ENCODE results near the gene ANKS1A. TPM values are rescaled to one million over a fixed set of nuclear protein-coding genes. Genes with fewer than 3 reads are reported as not detected.

The ANKS1A gene
- total RNA-seq, 2 donors from 2014 or later: 34.9 to 36.4 TPM

- WGBS, 2 experiments (ENCODE audit: insufficient coverage in 1 of 2, insufficient read length in 1 of 2): 90 to 100% methylated on average over 2 to 3 of the region's 3 CpGs
- Histone ChIP-seq H3K9ac (ENCODE audit: extremely low read depth, low read length, poor library complexity, severe bottlenecking) (no peak overlapping the region), H3K27me3 (ENCODE audit: control insufficient read depth, insufficient read depth, low read length, poor library complexity, severe bottlenecking) (no peaks in the 10 kb centered on the region), H3K4me3 (ENCODE audit: low read length) (no peak overlapping the region), H3K9me3 (ENCODE audit: control insufficient read depth, low read length) (no peaks in the 10 kb centered on the region), H3K36me3 (ENCODE audit: control insufficient read depth, insufficient read depth, low read length) (peaks cover 3% of the 10 kb centered on the region), H3K4me1 (ENCODE audit: control insufficient read depth, insufficient read depth, low read length) (no peaks in the 10 kb centered on the region), H3K27ac (ENCODE audit: low read depth, low read length) (no peak overlapping the region)
- TF ChIP-seq, protein P1, sequence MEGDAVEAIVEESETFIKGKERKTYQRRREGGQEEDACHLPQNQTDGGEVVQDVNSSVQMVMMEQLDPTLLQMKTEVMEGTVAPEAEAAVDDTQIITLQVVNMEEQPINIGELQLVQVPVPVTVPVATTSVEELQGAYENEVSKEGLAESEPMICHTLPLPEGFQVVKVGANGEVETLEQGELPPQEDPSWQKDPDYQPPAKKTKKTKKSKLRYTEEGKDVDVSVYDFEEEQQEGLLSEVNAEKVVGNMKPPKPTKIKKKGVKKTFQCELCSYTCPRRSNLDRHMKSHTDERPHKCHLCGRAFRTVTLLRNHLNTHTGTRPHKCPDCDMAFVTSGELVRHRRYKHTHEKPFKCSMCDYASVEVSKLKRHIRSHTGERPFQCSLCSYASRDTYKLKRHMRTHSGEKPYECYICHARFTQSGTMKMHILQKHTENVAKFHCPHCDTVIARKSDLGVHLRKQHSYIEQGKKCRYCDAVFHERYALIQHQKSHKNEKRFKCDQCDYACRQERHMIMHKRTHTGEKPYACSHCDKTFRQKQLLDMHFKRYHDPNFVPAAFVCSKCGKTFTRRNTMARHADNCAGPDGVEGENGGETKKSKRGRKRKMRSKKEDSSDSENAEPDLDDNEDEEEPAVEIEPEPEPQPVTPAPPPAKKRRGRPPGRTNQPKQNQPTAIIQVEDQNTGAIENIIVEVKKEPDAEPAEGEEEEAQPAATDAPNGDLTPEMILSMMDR (conservative IDR thresholded peaks at IDR 0.05): no peak
- Mint-ChIP-seq H3K9me3 (no peaks in the 10 kb centered on the region), H3K36me3 (ENCODE audit: low read depth) (peaks cover 4% of the 10 kb centered on the region), H3K27ac (no peak overlapping the region), H3K27me3 (ENCODE audit: insufficient read depth) (no peaks in the 10 kb centered on the region), H3K4me3 (no peak overlapping the region), H3K4me1 (peaks cover 12% of the 10 kb centered on the region)
- no peak for DNase-seq
These were observed 23.8 kb downstream of the ANKS1A start for GRCh38 chr6:34912715-34913464.

- Histone ChIP-seq H3K27ac (ENCODE audit: low read depth, low read length) (no peak overlapping the region), H3K36me3 (ENCODE audit: control insufficient read depth, insufficient read depth, low read length) (peaks cover 9% of the 10 kb centered on the region), H3K9me3 (ENCODE audit: control insufficient read depth, low read length) (no peaks in the 10 kb centered on the region), H3K9ac (ENCODE audit: extremely low read depth, low read length, poor library complexity, severe bottlenecking) (no peak overlapping the region), H3K4me3 (ENCODE audit: low read length) (no peak overlapping the region), H3K4me1 (ENCODE audit: control insufficient read depth, insufficient read depth, low read length) (no peaks in the 10 kb centered on the region), H3K27me3 (ENCODE audit: control insufficient read depth, insufficient read depth, low read length, poor library complexity, severe bottlenecking) (no peaks in the 10 kb centered on the region)
- WGBS, 2 experiments (ENCODE audit: insufficient coverage in 1 of 2, insufficient read length in 1 of 2): 96 to 100% methylated on average over 3 to 4 of the region's 4 CpGs
- H3K27ac Mint-ChIP-seq: no peak overlapping the region
- no peaks in the 10 kb centered on the region for H3K27me3 Mint-ChIP-seq (ENCODE audit: insufficient read depth)
- TF ChIP-seq, protein P1 (conservative IDR thresholded peaks at IDR 0.05): no peak
- no peak overlapping the region for H3K4me3 Mint-ChIP-seq
- no peaks in the 10 kb centered on the region for H3K9me3 Mint-ChIP-seq
- peaks cover 12% of the 10 kb centered on the region for H3K4me1 Mint-ChIP-seq
- peaks cover 11% of the 10 kb centered on the region for H3K36me3 Mint-ChIP-seq (ENCODE audit: low read depth)
- no peak for DNase-seq
These were observed 25.3 kb downstream of the ANKS1A start for GRCh38 chr6:34914358-34914757.

DNA sequence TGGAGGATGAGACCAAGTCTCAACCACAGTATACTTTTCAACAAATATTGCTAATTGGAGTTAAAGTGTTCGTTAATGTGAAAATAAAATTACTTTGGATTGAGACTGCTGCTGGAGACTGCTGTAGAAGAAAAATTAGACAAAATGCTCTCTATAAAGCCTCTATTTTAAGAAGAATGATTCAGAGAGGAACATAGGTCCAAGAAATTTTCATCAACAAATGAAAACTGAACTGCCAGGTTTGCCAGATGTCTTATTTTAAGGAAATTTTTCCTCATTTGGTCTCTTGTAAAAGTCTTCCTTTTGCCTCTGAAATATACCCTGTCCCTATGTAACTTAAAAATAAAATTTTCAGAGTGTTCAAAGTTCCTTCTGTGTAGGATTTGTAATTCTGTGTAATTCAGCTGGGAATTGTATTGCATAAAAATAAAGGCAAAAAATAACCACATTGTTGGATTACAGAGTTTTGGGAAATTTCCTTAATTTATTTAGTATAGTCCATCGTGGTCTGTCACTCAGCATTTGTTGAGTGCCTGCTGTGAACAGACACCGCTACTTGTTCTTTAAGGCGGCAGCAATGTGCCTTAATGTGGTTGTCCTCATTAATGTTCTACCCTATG lies 27.4 kb downstream of the ANKS1A start:
- no peaks in the 10 kb centered on the region for H3K27me3 ChIP-seq (ENCODE audit: control insufficient read depth, insufficient read depth, low read length, poor library complexity, severe bottlenecking)

More for the DNA sequence above, 27.4 kb downstream of the ANKS1A start:
- Mint-ChIP-seq H3K4me3 (no peak overlapping the region), H3K4me1 (peaks cover 3% of the 10 kb centered on the region), H3K27me3 (ENCODE audit: insufficient read depth) (no peaks in the 10 kb centered on the region), H3K27ac (no peak overlapping the region), H3K9me3 (no peaks in the 10 kb centered on the region), H3K36me3 (ENCODE audit: low read depth) (peaks cover 16% of the 10 kb centered on the region)
- H3K9ac ChIP-seq (ENCODE audit: extremely low read depth, low read length, poor library complexity, severe bottlenecking): no peak overlapping the region
- H3K4me3 ChIP-seq (ENCODE audit: low read length): no peak overlapping the region
- no peak for DNase-seq
- H3K9me3 ChIP-seq (ENCODE audit: control insufficient read depth, low read length): no peaks in the 10 kb centered on the region
- no peak overlapping the region for H3K27ac ChIP-seq (ENCODE audit: low read depth, low read length)
- no peaks in the 10 kb centered on the region for H3K4me1 ChIP-seq (ENCODE audit: control insufficient read depth, insufficient read depth, low read length)
- peaks cover 11% of the 10 kb centered on the region for H3K36me3 ChIP-seq (ENCODE audit: control insufficient read depth, insufficient read depth, low read length)
- 88 to 100% methylated on average over 1 to 4 of the region's 4 CpGs for WGBS, 2 experiments (ENCODE audit: insufficient coverage in 1 of 2, insufficient read length in 1 of 2)
- TF ChIP-seq, protein P1 (conservative IDR thresholded peaks at IDR 0.05): no peak

Measured in endodermal cell (in vitro differentiated cells).